Heart left ventricle (tissue), 13 donors: Measurements from ENCODE around the gene LAD1.

Experiments used
- POLR2A ChIP-seq, 2 donors: fragments of 450-650 bp; IDR thresholded peaks; one replicate each; pipeline ENCODE4 v1.6.1; 2017; ENCODE audit warnings: antibody characterized with exemption in 2 of 2, mild to moderate bottlenecking in 2 of 2, moderate library complexity in 2 of 2
- TF ChIP-seq, protein P1 (sequence below), 12 donors: fragments of 200-600 bp; sonication (generic) in 4 of 12; IDR thresholded peaks; one replicate each; pipeline versions ENCODE4 v1.5.0 to v1.8.0; 2018 to 2022; ENCODE audit warnings: antibody characterized with exemption in 12 of 12, mild to moderate bottlenecking in 5 of 12
- donor health status: ischemic (EF 13 %, LVEDD 7.1; RV severe dilation, severe dysfunction).
- donor health status: DM: no; HTN: yes; CAD: no.
- donor health status: DM: no; HTN: no; CAD: no.
- donor health status: ischemic (EF 25% LVEDD 6.9; RV normal size, moderate dysfunction).
- donor health status: ischemic (EF 25% LVEDD 5.7; RV mildly dilated, moderate dysfunction).
- donor health status: ischemic (EF 35%, LVEDD 5.7; RV mildly dilated, moderate dysfunction).
- donor health status: nonischemic (EF 11% LVEDD 7.7; RV severe dilation, severe dysfunction).
- donor health status: DM: yes; HTN: yes; CAD: no.
- donor health status: PGD.
- donor health status: ischemic (EF 29% LVEDD 5.4; RV normal size, mild dysfunction).
- donor health status: nonischemic (EF 23%, LVEDD 6.1; RV moderate dilation, normal function).

DNA sequence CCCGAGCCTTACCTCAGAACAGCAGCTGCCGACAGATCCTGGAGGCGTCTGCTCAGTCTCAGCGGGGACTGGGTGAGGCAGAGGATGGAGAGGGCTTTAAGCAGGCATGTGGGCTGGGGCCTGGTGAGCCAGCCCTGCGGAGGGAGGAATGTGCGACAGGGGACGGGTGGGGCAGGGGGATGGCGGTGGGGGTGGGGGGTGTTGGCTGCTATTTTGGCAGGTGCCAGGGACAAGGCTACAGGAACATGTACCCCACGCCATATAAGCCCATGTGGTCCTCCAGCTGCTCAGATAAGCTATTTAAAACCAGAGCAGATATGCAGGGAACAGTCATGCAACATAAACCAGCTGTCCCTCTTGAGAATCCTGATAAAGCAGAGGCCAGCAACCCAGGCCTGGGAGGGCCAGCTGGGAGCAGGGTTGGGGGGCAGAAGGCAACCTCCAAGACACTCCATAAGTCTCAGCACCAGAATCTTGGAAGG, 21.5 kb downstream of the LAD1 start, which contains the start of gene TNNT2:
- TF ChIP-seq, protein P1, sequence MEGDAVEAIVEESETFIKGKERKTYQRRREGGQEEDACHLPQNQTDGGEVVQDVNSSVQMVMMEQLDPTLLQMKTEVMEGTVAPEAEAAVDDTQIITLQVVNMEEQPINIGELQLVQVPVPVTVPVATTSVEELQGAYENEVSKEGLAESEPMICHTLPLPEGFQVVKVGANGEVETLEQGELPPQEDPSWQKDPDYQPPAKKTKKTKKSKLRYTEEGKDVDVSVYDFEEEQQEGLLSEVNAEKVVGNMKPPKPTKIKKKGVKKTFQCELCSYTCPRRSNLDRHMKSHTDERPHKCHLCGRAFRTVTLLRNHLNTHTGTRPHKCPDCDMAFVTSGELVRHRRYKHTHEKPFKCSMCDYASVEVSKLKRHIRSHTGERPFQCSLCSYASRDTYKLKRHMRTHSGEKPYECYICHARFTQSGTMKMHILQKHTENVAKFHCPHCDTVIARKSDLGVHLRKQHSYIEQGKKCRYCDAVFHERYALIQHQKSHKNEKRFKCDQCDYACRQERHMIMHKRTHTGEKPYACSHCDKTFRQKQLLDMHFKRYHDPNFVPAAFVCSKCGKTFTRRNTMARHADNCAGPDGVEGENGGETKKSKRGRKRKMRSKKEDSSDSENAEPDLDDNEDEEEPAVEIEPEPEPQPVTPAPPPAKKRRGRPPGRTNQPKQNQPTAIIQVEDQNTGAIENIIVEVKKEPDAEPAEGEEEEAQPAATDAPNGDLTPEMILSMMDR (IDR thresholded peaks at IDR 0.05): no peak
- peak in 1 of 2 donors; percentile 3 for TF ChIP-seq POLR2A (IDR thresholded peaks at IDR 0.05)
